Stimulated activated naive CD8-positive, alpha-beta T cell treated with anti-CD3 and anti-CD28 coated beads, Interleukin-15, Interleukin-2, amounts not matched to agents 100 U/mL and 50 U/mL, for 24 hours (primary cell): Measurements from ENCODE around the gene MAP2K5.
A peak's percentile ranks its signal among the peaks of the same experiment; 100 is the strongest.

Experiments used
- ATAC-seq: fragments of 150-1000 bp; cut with Tn5 transposase; one replicate; pipeline ENCODE4 v1.10.0; 2021
- DNase-seq: peaks from one replicate; pipeline ENCODE4 v3.0.0; 2021

MAP2K5 gene

DNA sequence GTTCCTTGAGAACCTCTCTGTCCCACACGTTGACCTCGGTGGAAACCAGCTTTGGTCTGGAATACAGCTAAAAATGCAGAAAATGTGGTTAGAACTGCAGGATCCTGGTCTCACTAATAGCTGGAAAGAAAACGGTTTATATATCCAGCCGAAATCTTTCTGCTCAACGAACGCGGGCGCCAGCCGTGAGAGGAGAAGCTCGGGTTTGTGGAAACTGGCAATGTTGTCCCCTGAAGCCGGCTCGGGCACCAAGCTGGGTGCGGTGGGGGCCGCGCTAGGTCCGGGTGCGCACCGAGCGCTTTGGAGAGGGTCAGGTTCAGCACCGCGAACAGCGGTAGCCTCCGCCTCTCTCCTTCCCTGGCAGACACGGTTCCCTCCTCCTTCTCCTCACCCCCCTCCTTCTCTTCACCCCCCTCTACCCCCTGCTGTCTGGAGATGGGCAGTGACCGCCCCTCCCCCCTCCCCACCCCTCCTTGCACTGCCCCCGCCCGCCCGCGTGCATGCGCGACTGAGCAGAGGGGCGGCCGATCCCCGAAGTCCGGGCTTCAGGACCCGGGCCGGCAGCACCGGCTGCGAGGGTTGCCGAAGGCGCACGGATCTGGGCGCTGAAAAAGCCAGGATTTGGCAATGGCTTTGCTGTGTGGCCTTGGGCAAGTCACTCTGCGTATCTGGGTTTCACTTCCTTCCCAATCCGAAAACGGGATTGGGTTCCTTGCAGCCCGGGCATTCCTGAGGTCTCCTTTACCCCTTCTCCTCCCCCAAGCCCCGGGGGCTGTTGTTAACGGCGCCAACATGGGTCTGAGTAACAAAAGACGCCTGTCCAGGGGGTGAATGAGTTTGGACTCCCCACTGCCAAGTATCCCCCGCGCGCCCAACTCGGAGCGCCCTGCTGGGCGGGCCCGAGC lies 282.7 kb downstream of the MAP2K5 start, which contains the start of gene SKOR1:
SKOR1 (plus strand) TSS at position 534 of the 905 bp plus-strand sequence; CDS start at position 628, 94 bp downstream.
- DNase-seq, result peak; percentile 28
- ATAC-seq, result no peak

DNA sequence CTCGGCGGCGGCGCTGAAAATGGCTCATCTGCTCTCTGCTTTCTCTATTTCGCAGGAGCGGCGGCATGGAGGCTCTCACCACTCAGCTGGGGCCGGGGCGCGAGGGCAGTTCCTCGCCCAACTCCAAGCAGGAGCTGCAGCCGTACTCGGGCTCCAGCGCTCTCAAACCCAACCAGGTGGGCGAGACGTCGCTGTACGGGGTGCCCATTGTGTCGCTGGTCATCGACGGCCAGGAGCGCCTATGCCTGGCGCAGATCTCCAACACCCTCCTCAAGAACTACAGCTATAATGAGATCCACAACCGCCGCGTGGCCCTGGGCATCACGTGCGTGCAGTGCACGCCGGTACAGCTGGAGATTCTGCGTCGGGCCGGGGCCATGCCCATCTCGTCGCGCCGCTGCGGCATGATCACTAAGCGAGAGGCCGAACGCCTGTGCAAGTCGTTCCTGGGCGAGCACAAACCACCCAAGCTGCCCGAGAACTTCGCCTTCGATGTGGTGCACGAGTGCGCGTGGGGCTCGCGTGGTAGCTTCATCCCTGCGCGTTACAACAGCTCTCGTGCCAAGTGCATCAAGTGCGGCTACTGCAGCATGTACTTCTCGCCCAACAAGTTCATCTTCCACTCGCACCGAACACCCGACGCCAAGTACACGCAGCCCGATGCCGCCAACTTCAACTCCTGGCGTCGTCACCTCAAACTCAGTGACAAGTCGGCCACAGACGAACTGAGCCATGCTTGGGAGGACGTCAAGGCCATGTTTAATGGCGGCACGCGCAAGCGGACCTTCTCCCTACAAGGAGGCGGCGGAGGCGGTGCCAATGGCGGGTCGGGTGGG lies 283.6 kb downstream of the MAP2K5 start:
- DNase-seq (peak; percentile 28), ATAC-seq (no peak)

DNA sequence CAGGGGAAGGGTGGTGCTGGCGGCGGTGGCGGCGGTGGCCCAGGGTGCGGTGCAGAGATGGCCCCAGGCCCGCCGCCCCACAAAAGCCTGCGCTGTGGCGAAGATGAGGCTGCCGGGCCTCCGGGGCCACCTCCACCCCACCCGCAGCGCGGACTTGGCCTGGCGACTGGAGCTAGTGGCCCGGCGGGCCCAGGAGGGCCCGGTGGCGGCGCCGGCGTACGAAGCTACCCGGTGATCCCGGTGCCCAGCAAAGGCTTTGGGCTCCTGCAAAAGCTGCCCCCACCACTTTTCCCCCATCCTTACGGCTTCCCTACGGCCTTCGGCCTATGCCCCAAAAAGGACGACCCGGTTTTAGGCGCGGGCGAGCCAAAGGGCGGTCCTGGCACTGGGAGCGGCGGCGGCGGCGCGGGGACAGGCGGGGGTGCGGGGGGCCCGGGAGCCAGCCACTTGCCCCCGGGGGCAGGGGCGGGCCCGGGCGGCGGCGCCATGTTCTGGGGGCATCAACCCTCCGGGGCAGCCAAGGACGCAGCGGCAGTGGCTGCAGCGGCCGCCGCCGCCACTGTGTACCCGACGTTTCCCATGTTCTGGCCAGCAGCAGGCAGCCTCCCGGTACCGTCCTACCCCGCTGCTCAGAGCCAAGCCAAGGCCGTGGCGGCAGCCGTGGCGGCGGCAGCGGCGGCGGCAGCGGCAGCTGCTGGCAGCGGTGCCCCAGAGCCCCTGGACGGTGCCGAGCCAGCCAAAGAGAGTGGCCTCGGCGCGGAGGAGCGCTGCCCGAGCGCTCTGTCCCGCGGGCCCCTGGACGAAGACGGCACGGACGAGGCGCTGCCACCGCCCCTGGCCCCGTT lies 284.4 kb downstream of the MAP2K5 start:
- no peak for ATAC-seq

DNA sequence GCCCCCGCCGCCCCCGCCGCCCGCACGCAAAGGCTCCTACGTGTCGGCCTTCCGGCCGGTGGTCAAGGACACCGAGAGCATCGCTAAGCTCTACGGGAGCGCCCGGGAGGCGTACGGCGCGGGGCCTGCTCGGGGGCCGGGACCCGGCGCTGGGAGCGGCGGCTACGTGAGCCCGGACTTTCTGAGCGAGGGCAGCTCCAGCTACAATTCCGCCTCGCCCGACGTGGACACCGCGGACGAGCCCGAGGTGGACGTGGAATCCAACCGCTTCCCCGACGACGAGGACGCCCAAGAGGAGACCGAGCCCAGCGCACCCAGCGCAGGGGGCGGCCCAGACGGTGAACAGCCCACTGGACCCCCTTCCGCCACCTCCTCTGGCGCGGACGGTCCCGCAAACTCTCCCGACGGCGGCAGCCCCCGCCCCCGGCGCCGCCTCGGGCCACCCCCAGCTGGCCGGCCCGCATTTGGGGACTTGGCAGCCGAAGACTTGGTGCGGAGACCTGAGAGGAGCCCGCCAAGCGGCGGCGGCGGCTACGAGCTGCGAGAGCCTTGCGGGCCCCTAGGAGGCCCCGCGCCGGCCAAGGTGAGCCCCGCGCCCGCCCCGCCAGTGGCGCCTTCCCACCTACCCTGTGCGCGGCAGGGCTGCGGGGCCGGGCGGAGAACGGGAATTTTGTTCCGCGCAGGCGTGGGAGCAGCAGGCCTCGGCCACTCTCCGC lies 285.2 kb downstream of the MAP2K5 start:
- DNase-seq (no peak), ATAC-seq (no peak)

More for the DNA sequence above, 284.4 kb downstream of the MAP2K5 start:
- peak; percentile 12 for DNase-seq

DNA sequence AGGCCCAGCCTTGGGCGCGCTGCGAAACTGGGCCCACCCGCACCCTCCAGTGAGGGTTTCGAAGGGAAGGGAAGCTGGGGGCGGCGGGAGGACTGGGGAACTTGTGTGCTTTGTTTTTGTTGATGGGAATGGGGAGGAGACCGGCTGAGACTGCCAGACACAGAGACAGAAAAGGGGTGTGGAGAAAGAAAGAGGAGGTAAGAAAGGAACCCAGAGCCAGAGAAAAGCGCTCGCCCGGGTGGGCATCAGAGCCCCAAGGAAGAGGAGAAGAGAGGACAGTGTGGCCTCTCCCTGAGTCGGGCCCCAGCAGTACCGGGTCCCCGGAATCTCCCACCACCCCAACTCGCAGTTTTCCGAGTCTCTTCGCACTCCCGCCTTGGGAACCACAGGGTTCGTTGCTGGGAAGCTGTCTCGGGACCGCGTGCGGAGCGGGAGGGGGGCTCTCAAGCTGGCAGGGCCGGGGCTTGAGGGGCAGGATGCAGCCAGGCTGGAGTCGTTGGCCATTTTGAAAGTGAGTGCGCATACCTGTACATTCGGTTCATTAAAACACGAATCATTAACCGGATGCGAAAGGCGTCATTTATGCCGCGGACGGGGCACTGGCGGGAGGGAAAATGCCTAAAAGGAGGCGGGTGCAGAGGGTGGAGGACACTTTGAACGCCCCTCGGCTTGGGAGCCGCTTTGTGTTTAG lies 285.9 kb downstream of the MAP2K5 start:
- DNase-seq (no peak), ATAC-seq (no peak)

DNA sequence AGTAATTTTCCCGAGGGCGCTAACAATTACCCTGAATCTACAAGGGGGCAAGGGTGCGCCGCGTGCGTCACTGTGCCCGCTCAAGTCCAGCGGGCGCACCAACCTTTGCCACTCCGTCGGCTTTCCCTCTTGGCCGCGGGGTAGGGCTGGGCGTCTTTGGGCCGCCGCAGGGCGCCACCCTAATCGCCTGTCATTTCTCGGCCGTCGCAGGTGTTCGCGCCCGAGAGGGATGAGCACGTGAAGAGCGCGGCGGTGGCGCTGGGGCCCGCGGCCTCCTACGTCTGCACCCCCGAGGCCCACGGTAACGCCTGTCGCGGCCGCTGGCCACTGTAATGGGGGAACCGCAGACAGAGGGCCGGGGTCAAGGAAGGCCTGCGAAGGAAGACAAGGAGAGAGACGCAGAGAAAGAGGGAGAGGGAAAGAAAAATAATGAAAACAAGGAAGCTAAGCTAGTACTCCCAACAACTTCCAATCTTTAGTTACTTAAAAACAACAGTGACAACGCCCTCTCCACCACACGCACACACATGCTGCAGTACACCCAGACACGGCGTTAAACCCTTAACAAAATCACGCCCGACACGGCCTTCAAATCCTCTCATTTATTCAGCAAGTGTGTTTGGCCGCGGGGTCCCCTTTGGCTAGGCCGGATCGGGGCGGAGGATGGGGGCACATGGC lies 286.6 kb downstream of the MAP2K5 start:
- no peak for ATAC-seq
- peak; percentile 24 for DNase-seq

DNA sequence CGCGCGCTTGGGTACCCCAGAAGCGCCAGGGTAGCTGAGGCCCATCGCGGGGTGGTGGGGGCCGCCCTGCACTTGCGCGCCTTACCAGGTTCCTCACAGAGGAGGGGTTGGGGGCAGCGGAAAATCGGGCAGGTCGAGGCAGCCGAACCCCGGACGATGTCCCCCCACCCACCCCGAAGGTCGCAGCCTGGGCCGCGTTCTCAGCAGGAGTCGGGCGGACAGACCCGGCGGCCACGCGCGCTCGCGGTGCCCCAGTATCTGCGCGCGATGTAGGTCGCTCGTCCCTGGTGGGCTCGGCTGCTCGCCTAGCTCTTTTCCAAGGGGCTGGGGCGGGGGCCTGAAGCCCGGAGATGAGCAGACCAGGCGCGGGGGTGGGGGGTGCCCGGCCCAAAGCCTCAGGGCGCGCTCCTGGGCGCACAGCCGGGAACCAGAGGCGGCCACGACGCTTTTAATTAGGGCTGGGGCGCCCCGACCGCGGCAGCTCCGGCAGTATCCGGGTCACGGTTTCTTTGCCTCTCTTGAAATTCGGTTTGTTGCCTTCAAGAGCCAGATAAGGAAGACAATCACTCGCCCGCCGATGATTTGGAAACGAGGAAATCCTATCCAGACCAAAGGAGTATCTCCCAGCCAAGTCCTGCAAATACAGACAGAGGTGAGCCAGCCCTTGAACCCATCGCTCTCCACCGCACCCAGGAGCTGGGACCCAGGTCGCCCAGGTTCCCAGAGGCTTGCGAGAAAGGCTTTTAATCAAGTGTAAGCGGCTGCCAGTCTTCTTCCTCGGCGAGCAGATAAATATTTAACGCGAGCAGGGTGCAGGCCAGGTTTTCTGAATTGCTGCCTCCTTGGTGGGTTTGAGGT lies 287.4 kb downstream of the MAP2K5 start:
- DNase-seq (no peak), ATAC-seq (no peak)

DNA sequence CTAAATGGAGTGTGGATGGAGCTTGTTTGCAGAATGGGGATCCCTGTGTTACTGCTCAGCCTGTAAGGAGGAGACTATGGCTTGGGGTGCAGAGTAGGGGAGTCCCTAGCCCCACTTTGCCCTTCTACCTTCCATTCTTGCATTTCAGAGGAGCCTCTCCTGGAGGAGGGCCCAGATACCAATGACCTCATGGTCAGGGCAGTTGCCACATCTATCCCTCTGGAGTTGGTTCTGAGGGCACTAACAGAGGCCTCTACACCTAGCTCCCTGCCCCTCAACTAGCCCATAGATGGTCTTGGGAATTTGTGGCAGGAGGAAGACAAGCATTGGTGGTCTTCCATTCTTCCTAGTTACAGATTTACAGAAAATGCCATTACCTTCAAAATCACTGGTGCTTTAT lies 288.9 kb downstream of the MAP2K5 start:
- DNase-seq, result no peak
- no peak for ATAC-seq

DNA sequence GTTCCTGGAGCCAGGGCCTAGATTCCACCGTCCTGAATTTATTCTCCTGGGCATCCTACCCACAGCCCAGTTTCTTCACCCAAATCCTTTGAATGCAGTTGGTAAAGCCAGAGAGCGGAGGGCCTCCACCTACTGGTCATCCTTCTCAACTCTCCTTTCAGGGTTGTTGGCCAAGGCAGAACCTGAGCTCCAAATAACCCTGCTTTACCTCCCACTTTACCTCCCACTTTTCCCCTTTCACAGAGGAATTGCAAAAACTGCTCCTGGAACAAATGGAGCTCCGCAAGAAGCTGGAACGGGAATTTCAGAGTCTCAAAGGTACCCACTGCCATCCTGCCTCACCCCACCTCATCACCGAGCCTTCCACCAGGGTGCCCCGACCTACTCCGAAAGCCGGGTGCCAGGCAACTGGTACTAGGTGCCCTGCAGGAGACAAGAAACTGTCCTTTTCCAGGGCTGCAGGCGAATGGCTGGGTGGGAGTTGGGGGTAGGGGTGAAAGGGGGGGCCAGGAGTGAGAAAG lies 289.6 kb downstream of the MAP2K5 start:
- DNase-seq (no peak), ATAC-seq (no peak)

DNA sequence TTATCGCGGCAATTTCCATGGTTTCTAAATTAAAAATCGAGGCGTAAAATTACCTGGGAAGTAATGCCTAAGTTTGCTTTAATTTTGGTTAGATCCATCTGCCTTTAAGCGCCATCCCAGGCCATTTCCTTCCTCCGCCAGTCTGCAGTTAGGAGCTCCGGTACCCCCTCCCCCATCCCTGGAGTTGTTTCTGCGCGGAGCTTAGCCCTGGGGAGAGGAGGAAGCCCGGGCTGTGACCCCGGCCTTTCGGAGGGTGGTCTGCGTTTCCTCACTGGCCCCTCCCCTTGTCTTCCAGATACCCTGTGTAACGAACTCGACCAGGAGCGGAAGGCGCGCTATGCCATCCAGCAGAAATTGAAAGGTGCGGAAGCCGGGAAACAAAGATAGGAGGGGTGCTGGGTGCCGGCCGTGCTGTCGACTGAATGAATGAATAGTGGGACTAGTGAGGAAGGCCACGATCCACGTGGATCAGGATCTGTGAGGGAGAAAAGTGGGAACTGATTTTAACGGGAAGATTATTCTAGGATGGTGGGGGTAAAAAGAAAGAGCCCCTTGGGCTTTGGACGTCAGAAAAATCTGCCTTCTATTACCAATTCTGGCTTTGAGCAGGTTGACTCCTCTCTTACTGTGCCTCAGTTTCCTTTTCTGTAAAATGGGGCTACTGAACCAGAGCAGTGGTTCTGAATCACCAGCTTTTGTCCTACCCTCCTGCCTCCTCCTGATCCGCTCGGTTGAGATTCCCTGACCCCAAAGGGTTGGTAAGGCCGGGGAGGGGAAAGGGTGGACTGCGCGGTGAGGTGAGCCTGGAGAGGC lies 290.6 kb downstream of the MAP2K5 start:
- DNase-seq (no peak), ATAC-seq (no peak)

DNA sequence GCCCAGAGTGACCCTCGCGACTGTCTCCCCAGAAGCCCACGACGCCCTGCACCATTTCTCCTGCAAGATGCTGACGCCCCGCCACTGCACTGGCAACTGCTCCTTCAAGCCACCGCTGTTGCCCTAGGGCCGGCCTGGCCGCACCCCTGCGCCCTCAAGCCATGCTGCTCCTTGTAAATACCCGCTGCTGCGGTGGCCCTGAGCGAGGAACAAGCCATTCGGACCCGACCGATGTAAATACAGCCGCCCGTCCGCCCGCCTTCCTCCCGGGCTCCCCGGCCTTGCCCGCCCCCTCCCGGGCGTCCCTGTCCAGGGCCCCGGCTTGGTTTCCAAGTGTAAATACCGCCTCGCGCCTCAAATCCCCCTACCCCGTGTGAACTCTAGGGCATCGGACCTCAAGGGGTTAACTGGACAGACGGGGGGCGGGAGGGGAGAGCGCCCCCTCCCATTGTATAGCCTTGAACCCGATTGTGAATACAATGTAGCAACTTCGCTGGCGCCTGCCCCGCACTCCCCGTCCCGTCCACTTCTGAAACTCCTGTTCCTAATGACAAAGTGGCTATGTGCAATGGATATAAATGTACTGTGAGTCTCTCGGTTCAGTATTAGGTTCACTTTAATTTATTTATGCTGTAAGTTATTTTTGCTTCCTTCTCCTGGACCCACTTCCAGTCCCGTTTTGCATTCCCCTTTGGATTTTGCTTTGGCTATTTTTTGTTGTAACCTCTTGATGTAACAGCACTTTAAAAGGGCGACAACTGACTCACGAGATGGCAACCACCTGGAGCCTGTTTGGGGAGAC lies 291.4 kb downstream of the MAP2K5 start:
- ATAC-seq (peak; percentile 10), DNase-seq (peak; percentile 51)

DNA sequence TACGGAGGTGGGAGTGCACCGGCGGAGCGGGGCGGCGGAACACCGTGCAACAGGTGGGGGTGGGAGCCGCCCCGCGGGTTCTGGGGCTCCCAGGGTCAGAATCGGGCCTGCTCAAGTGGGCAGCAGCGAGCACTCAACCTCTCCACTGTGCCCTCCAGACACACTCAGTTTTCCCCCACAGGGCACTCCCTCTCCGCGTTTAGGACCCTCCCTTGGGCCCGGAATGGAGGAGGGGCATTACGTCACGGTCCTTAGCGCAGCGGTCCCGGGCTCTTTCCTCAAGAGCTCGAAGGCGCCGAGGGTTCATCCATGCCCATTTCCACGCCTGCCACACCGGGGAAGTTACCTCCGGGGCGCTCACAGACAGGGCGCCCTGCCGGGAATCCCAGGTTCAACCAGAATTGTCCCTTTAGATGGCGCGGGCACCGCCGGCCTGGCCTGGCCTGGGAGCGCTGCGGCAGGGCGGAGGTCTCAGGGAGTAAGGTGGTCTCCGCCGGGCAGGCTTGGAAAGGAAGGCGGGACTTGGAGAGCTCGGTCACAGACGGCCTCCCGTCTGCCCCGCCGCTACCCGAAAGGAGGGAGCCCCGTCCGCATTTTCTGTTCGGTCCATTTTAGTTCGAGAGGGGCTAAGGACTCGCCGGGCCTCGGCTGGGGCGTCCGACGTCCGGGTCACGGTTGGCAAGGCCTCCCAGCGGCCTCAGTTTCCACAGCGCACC lies 292.2 kb downstream of the MAP2K5 start:
- DNase-seq (no peak), ATAC-seq (no peak)

DNA sequence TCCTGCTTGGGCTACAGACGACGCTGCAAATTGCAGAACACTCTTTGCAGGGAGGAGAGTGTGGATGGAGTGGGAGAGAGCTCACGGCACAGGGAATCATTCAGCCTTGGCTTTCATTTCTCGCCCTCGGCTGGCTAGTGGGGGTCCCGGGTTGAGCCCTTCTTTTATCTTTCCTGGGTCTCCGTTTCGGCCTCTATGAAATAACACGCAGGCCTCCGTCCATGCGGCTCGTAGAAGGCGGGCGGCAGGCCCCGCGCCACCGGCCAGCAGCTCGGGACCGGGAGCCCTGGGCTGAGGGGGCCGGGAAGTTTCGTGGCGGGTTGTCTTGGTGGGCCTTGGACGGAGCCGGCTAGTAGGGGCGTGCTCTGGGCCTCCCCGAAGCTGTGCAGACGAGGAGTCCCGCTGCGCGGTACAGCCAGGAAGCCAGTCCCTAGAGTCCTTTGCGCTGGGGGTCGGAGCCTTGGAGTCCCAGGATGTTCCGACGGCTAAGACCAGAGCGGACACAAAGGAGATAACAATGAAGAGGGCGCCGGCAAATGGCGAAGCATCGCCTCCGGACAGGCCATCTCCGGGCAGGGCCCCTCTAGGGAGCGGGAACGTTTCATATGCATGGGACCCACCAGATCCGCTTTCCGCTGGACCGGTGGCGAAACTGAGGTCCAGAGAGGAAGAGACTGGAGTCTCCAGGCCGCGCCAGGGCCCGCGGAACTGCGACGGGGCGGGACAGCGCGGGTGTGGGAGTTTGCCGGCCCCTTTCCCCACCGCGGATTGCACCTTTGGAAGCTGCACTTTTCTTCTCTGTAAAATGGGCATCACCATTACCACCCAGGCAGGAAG lies 293.0 kb downstream of the MAP2K5 start:
- ATAC-seq, result no peak
- DNase-seq, result no peak

DNA sequence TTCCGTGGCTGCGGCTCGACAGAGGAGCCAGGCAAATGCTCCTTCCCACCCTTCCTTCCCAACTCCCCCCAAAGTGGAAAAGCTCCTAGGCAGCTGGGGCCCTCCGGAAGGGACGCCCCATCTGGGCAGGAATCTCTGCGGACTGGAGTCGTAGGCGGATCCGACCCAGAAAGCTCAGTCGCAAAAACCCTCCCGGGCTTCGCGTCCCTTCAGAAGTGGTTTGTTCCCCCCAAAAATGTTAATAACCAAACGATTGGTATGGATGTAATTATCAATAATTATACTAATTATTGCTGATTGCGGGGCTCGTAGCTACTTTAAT lies 293.6 kb downstream of the MAP2K5 start:
- no peak for ATAC-seq
- DNase-seq, result no peak

DNA sequence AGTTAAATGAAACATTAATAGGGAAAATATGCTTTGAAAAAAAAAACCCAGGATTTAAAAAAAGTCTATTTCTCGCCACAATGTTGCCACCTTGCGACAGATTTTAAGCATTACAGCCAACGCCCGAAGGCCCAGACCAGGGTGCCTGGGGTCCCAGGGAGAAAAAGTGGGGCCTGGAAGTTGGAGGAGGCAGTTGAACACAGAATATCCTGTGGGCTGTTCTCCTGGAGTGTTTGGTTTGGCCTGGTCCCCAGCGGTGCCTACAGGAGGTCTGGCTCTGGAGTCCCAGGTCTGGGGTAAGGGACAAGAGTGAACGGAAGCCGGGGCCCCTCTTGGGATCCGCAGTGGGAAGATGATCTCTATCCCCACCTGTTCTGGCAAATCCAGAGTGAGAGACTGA lies 294.0 kb downstream of the MAP2K5 start:
- peak; percentile 60 for DNase-seq
- no peak for ATAC-seq

DNA sequence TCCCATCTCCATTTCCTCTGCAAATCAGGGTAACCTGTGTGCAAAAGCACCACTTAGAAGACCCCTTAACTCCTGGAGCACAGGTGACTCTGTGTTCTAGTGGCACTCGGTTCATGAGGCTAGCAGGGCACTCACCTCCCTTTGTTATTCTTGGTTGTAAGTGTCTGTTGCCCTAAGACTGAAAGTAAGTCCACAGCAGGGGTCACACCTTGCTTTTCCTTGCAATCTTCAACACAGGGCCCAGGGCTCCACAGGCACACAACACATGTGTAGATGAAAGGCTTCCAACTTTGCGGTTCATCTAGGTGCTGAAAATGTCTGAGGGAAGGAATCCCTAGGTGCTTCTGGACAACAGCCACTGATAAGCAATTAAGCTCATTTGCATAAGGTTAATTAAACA lies 294.5 kb downstream of the MAP2K5 start:
- DNase-seq, result no peak
- no peak for ATAC-seq
